ENCODE measurements around the gene YTHDF1.

The YTHDF1 gene

DNA sequence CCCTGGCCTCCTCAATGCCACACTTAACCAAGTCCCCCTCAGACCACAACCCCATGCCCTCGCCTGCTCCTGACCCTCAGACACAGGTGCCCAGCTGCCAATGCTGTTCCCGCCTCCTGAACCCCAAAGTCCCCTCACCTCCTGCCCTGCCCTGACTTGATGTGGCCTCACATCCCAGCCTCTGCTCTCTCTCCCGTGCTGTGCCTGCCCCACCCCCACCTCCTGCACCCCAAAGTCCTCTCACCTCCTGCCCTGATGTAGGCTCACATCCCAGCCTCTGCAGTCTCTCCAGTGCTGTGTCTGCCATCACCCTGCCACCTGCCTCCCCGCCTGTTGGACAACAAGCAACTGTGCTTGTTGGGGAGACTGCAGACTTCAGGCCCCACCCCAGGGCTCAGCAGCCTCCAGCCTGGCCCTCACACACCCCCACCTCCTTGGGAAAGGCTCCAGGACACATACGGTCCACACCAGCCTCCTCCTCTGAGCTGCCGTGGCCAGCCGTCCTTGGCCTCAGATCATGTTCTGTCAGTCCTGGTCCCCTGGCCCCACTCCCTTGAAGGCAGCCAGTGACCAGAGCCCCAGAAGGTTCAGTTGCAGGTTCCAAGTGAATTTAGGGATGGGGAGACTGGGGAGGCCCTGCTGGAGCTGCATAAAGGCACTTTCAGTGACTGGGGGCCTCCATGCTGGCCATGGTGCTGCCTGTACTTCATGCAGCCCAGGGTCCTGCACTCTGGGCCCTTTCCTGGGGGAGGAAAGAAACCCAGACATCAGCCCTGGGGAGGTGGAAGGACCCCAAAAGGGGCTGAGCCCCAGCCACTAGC lies 28.4 kb downstream of the YTHDF1 start:
- ATAC-seq (ENCODE audit: low read depth): no peak
- peak; percentile 84 for DNase-seq (ENCODE audit: low spot score)
- TF ChIP-seq, protein P1, sequence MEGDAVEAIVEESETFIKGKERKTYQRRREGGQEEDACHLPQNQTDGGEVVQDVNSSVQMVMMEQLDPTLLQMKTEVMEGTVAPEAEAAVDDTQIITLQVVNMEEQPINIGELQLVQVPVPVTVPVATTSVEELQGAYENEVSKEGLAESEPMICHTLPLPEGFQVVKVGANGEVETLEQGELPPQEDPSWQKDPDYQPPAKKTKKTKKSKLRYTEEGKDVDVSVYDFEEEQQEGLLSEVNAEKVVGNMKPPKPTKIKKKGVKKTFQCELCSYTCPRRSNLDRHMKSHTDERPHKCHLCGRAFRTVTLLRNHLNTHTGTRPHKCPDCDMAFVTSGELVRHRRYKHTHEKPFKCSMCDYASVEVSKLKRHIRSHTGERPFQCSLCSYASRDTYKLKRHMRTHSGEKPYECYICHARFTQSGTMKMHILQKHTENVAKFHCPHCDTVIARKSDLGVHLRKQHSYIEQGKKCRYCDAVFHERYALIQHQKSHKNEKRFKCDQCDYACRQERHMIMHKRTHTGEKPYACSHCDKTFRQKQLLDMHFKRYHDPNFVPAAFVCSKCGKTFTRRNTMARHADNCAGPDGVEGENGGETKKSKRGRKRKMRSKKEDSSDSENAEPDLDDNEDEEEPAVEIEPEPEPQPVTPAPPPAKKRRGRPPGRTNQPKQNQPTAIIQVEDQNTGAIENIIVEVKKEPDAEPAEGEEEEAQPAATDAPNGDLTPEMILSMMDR (IDR thresholded peaks at IDR 0.05; ENCODE audit: poor library complexity, severe bottlenecking): no peak
- no peaks in the 10 kb centered on the region for H3K36me3 ChIP-seq (ENCODE audit: low read depth)
- H3K4me3 ChIP-seq (ENCODE audit: severe bottlenecking): no peak overlapping the region
- no peak overlapping the region for H3K27ac ChIP-seq (ENCODE audit: poor library complexity, severe bottlenecking)
- H3K27me3 ChIP-seq (ENCODE audit: insufficient read depth, poor library complexity, severe bottlenecking): peaks cover 4% of the 10 kb centered on the region
- H3K9me3 ChIP-seq (ENCODE audit: severe bottlenecking): no peaks in the 10 kb centered on the region
- peaks cover 3% of the 10 kb centered on the region for H3K4me1 ChIP-seq (ENCODE audit: insufficient read depth, poor library complexity, severe bottlenecking)

DNA sequence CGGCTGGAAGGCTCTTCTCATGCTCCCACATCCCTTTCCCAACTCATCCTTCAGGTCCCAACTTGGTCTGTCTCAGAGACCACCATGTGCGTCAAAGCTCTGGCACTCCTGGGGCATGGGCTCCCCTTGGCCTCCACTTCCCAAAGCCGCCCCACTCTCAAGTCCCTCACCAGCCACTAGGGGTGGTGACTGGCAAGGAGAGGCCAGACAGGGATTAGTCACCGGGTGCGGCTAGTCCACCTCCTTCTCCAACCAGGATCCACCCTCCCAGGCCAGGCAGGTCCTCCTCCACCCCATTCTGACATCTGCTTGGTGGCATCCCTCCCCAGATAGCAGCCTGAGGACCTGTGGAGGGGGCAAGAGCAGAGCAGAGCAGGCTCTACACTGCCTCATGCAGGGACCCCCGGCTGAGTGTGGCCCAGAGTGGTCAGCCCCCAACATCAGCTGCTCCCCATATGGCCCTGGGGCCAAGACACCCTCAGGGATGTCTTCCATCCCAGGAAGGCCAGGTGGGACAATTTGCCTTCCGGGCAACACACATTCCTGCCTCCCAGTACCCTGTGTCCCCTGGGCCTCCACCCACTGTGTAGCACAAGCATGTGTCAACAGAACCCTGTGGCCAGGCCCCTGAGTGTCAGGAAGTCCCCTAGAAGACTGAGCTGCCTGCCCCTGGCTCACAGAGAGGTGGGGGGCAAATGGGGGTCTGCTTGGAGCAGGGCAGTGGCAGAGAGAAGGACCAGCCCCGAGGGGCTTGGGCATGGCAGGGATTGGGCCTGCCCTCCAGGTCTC lies 29.2 kb downstream of the YTHDF1 start:
- H3K27me3 ChIP-seq (ENCODE audit: insufficient read depth, poor library complexity, severe bottlenecking): peaks cover 6% of the 10 kb centered on the region
- no peak overlapping the region for H3K27ac ChIP-seq (ENCODE audit: poor library complexity, severe bottlenecking)
- ATAC-seq (ENCODE audit: low read depth) (peak; percentile 61), DNase-seq (ENCODE audit: low spot score) (no peak)
- no peaks in the 10 kb centered on the region for H3K36me3 ChIP-seq (ENCODE audit: low read depth)
- H3K9me3 ChIP-seq (ENCODE audit: severe bottlenecking): no peaks in the 10 kb centered on the region
- H3K4me1 ChIP-seq (ENCODE audit: insufficient read depth, poor library complexity, severe bottlenecking): peaks cover 3% of the 10 kb centered on the region
- no peak overlapping the region for H3K4me3 ChIP-seq (ENCODE audit: severe bottlenecking)
- TF ChIP-seq, protein P1 (IDR thresholded peaks at IDR 0.05; ENCODE audit: poor library complexity, severe bottlenecking): peak; percentile 58

DNA sequence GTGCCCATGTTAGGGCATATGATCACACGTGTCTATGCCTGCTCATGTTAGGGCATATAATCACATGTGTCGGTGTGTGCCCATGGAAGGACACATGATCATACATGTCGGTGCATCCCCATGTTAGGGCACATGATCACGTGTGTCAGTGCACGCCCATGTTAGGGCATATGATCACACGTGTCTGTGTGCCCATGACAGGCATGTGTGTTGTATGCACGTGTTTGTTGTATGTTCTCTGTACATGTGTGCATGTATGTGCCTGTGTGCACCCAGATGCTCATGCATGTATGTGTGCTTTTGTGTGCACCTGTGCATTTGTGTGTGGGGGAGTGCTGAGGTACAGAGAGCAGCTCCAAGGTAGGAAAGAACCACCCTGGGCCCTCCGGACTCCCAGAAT lies 29.8 kb downstream of the YTHDF1 start:
- TF ChIP-seq, protein P1 (IDR thresholded peaks at IDR 0.05; ENCODE audit: poor library complexity, severe bottlenecking): no peak
- Histone ChIP-seq H3K27me3 (ENCODE audit: insufficient read depth, poor library complexity, severe bottlenecking) (peaks cover 12% of the 10 kb centered on the region), H3K4me3 (ENCODE audit: severe bottlenecking) (no peak overlapping the region), H3K36me3 (ENCODE audit: low read depth) (no peaks in the 10 kb centered on the region), H3K9me3 (ENCODE audit: severe bottlenecking) (no peaks in the 10 kb centered on the region), H3K27ac (ENCODE audit: poor library complexity, severe bottlenecking) (no peak overlapping the region), H3K4me1 (ENCODE audit: insufficient read depth, poor library complexity, severe bottlenecking) (peaks cover under 1% of the 10 kb centered on the region)
- no peak for DNase-seq (ENCODE audit: low spot score)
- ATAC-seq (ENCODE audit: low read depth): no peak

DNA sequence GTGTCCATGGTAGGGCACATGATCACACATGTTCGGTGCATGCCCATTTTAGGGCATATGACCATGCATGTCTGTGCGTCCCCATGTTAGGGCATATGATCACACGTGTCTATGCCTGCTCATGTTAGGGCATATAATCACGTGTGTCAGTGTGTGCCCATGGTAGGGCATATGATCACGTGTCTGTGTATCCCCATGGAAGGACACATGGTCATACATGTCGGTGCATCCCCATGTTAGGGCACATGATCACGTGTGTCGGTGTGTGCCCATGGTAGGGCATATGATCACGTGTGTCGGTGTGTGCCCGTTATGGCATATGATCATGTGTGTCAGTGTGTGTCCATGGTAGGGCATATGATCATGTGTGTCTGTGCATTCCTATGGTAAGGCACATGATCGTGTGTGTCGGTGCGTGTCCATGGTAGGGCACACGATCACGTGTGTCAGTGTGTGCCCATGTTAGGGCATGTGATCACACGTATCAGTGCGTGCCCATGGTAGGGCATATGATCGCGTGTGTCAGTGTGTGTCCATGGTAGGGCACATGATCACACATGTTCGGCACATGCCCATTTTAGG lies 30.6 kb downstream of the YTHDF1 start:
- no peak for DNase-seq (ENCODE audit: low spot score)
- no peaks in the 10 kb centered on the region for H3K9me3 ChIP-seq (ENCODE audit: severe bottlenecking)
- H3K36me3 ChIP-seq (ENCODE audit: low read depth): no peaks in the 10 kb centered on the region
- H3K4me3 ChIP-seq (ENCODE audit: severe bottlenecking): no peak overlapping the region
- no peak for ATAC-seq (ENCODE audit: low read depth)
- TF ChIP-seq, protein P1 (IDR thresholded peaks at IDR 0.05; ENCODE audit: poor library complexity, severe bottlenecking): no peak
- no peaks in the 10 kb centered on the region for H3K4me1 ChIP-seq (ENCODE audit: insufficient read depth, poor library complexity, severe bottlenecking)
- no peak overlapping the region for H3K27ac ChIP-seq (ENCODE audit: poor library complexity, severe bottlenecking)
- H3K27me3 ChIP-seq (ENCODE audit: insufficient read depth, poor library complexity, severe bottlenecking): peaks cover 20% of the 10 kb centered on the region

Measured in RWPE2 (cell line).